GM18868 (cell line): ENCODE results near the gene TNS1.

Experiments
- ATAC-seq: cut with Tn5 transposase; IDR thresholded peaks from one replicate; pipeline ENCODE4 v1.9.1; 2021; ENCODE audit warnings: mild to moderate bottlenecking, moderate library complexity; ENCODE audit not compliant: unreplicated experiment

TNS1 gene

DNA sequence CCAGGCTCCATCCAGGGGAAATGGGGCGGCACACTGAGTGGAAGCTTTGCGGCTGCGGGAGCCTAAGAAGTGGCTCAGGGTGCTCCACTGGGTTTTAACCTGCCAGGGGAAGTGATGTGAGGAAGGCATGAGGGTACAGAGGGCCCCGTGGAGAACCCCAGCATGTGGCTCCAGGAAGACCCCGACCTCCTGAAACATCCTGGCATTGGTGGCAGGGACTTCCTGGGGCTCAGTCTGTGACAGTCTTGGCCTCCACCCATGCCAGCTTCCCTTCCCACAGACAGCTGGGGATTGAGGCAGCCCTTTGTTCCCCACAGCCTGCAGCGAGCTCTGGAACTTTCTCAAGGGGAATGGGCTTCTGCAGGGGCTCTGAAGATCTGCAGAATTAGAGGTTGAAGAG is 146.6 kb downstream of the TNS1 start:
- ATAC-seq = no peak

DNA sequence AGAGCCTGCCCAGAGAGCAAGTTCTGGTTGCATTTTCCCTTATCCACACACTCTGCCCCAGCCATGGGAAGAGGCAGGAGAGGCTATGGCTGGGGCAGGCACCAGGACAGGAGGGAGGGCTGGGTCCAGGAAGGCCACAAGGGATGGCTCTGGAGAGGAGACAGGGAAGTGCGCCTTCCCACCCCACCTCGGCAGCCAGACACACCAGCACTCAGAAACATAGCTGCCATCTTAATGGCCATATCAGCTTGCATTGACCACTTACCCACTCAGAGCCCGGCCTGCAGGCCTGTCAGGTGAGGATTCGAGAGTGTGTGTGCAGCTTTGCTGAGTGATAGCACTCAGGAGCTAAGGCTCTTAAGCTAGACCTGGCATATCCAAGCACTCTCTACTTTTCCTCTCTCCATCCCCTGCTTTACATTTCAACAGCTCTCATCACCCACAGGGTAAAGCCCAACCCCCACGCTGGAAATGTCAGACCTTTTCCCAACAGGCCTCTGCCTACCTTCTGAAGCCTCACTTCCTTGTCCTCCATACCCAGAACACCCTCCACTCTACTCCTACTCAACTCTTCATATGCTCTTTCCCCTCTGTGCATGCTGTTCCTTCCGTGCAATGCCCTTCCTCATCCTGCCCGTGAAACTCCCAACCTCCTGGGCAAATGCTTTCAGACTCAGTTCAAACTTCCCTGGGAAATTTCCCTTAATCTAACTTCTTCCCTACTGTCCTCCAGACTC is 147.9 kb downstream of the TNS1 start:
- ATAC-seq = no peak

DNA sequence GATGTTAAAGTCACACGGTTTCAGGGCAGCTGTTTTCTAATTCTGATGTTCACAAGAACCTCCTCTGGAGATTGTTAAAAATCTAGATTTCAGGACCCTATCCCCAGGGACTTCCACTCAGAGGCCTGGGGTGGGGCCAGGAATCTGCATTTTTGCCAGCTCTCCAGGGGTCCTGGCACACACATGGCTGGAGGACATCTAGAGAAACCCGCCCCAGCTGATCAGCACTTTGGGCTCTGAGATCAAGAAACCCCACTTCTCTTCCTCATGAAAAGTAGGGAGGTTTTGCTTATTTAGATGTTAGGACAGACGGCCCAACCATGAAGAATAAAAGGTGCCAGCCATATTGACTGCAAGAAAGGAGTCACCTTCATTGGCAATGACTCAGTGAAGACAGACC is 148.8 kb downstream of the TNS1 start:
- ATAC-seq = no peak

DNA sequence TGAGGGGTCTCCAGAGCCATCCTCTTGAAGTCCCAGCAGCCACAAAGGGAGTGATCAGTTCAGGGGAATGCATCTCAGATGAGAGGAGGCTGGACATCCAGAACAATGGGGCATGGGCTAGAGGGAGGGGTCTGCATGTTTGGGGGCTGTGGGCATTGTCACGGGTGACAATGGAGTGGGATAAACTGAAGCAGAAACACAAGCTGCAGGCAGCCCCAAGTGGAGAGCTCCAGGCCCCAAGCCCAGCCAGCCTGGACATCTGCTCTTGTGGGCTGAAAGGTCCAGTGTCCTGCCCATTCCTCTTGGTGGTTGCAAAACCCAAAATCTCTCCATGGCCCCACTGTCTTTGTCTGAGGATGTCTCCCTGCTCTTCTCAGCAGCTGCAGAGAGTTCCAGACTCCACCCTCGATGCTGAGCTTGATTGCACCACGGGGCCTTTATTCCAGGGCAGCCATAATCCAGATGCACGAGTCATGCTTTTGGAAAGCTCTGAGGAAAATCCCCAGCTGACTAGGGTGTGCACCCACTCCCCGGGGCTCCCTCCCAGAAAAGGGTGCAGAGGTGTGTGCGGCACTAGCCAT is 149.4 kb downstream of the TNS1 start:
- ATAC-seq = no peak

DNA sequence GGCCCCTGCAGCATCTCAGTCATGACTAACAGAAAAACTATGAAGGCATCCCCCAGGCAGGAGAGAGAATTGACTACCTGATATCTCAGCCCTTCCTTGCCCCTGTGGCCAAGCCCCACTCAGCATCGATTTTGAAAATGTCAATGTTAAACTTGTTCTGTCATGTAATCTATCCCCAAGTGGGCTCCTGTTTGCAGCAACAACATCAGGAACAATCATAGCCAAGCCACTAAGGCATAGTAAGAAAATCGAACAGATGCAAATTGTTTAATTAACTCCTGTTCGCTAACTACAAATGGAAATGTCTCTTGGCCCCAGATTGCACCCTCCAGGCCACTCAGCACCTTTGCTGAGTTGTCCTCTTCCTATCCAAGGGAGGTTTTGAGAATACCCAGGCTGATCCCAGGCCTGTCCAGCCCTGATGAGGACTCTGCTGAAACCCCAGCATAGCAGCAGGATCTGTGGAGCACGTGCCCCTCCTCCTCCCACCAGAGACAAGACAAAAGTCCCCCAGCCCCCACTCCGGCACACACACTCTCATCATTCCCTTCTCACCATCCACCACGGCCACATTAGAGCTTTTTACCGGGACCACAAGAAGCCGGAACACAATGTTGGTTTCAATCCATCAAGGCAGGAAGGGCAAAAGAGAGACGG is 150.1 kb downstream of the TNS1 start:
- ATAC-seq = no peak

DNA sequence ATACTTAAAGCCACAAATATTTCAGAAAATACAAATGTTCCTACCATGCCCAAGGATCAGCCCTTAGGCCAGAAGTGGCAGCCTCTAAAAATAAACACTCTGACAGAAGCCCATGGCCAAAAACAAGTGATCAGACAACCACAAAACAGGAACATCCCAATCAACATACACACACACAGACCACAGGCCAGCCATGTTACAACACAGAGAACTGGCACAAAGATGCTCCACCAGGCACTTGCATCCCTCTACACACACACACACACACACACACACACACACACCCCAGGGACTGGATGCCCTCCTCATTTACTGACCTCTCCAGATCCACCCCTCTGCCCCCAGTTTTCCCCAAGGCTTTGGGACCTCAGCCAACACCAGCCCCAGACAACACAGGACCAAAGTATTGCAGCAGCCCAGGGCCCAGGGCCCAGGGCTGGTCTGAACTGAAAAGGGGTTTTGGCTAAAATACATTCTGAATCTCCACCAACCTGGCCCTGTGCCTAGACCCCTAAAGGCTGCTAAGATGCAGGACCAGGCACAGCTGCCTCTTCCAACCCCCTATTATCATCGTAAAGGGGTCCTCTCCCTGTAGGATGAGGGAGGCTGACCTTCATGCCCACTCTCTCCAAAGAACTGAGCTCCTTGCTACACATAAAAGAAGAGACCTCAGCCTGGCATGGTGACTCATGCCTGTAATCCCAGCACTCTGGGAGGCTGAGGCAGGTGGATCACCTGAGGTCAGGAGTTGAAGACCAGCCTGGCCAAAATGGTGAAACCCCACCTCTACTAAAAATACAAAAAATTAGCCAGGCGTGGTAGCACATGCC is 151.4 kb downstream of the TNS1 start:
- ATAC-seq = no peak

DNA sequence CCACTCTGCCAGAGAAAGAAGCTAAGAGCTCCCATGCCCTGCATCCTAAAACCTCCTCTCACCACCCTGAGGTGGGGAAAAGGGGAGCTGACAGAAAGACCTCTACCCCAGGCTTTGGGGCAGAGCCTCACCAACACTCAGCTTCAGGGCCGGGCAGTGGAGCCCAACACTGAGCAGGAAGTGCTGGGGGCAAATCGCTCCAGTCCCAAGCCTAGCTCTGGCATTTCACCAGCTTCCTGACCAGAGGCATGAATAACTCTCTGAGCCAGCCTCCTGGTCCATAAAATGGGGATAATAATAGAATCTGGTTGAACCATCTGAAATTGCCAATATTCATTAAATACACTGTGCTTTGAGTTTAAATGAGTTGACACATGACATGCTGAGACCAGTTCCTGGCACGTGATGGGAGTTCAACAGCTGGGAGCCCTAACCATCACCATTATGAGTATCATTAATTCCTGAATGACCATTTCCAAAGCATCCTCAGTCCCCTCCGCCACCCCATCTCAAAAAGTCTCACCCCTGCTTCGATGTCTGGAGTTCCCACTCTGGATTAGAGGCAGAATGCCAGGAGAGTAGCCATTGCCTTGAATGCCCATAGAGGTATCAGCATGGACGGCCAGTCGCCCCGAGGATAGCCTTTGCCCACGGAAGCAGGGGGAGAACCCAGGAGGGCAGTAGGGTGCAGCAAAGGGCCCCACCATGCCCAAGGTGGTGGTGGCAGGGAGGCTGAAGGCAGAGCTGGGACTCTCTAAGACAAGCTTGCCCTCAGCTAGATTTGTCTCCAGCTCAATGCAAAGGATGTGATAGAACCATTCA is 153.4 kb downstream of the TNS1 start:
- no peak for ATAC-seq

DNA sequence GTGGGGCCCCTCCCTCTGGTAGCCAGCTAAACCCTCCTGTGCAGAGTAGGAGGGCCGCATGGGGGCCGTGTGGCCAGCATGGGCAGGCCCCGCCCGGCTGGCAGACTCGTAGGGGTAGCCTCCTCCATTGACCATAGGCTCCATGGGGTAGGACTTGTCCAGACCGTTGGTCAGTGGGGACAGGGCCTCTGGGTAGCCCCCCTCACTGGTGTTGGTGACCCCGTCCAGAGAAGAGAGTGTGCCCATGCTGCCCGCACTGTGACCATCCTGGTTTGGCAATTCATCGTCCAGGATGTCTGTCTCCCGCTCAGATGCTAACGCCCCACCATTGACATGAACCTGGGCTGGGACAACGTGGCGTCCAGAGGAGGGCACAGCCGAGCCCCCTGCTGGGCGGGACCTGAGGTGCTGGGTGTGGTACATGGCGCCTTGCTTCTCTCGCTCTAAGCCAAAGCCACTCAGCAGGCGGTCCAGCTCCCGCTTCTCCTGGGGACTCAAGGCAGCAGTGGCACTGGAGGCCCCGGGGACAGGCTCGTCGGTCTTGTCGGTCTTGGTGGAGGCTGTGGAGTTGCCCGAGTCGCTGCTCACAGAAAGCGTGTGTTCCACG is 154.3 kb downstream of the TNS1 start:
- ATAC-seq = no peak

DNA sequence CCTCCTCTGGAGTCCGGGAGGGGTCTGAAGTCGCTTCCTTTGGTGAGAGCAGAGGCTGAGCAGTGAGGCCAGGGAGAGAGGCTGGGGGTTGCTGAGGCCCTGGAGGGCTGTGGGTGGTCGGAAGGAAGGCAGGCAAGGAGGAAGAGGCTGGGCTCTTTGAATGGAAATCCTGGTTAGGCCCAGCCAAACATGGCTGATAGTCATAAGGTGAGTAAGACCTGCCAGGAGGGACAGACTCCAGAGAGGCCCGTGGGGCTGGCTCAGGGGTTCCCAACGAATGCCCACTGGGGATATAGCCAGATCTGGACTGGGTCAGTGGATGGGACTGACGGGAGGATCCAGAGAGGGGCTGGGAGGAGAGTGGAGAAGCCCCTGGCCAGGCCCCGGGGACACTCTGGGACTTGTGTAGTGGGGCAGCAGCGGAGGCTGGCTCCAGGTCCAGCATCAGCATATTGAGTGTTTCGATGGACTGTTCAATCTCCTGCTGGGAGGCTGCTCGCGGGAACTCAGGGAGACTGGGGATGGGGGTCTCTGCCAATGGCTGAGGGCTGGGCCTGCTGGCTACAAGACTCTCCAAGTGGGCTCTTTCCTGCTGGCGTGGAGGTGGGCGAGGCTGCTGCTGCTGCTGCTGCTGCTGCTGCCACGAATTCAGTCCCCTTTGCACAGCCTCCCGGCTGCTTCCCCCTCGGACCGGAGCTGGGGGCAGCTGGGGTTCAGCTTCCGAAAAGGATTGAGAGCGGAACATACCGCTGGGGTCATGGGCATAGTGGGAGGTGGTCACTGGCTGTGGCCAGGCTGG is 155.0 kb downstream of the TNS1 start:
- ATAC-seq = no peak

DNA sequence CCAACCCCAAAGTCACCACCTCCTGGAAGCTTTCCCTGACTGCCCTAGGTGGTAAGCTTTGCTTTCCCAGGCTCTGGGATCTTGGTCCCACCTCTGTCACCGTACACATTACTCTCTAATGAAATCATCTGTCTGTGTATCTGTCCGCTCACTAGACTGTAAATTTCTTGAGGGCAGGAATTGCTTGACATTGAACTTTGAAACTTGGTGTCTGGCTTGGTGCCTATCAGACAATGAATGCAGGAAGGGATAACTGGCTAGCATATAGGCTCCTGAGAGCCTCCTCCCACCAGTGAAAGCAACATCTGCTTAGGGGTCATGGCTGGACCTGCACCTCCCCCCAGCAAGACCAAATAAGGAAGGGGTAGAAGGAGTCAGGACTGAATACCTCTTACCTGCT is 155.7 kb downstream of the TNS1 start:
- no peak for ATAC-seq

DNA sequence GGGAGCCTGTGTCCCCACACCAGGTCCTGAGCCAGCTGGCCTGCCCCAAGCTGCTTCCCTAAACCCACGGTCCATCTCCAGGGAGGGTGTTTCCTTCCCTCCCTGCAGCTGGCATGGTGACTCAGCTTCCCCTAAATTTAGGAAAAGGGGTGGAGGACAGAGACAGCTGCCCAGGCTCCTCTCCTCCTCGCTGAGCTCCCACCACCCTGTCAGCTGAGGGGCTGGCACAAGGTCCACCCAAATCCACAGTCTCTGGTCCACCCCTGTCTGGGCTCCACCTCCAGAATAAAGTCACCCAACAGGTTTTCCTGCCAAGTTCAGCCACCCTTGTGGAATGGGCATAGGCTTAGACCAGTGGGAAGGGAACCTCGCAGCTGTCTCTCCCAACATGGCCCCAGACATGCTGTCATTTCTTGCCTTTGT is 156.5 kb downstream of the TNS1 start:
- ATAC-seq = no peak

DNA sequence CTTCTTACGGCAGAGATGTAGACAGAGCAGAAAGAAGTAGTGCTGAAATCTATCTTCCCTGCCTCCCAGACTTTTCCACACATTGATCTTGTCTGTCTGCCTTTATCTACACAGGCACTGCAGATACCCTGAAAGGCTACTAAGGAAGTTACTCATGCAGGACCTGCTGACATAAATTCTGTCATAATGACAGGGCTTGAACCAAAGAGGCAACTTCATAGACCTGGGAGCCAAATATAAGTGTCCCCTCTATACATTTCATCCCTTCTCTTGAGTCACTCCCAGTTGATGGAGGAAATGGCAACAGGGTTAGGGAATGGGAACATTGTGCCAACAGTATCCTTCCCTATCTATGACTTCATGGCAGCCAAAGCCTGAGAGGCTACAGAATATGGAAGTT is 157.5 kb downstream of the TNS1 start:
- ATAC-seq = no peak

DNA sequence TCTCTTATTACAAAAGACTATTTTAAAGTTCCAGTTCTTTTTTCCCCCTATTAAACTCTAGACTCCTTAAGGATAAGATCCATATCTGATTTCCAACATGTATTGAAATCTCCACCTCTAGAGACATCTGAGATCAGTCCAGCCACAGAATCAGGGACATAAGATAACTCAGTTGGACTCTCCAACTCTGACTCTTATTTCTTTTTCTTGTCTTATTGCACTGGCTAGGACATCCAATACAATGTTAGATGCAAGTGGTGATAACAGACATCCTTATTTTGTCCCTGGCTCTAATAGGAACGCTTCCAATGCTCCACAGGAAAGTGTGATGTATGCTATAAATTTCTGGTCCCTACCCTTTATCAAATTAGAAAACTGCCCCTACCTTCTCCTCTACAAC is 158.1 kb downstream of the TNS1 start:
- ATAC-seq = no peak

DNA sequence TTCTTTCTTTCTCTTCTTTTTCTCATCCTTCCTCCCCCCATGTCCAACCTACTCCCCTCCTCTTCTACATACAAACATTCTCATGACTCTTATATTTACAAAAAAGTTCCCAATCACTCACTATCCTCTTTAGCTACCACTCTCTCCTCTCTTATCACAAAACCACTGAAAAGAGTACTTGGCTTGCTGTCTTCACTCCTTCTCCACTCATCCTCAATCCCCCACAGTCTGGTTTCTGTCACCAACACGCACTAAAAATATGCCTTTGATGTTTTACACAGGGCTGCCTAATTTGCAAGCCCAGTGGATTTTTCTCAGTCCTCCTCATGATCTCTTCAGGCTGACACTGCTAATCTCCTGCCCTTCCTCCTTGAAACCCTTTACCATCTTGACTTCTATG is 159.5 kb downstream of the TNS1 start:
- ATAC-seq = no peak

DNA sequence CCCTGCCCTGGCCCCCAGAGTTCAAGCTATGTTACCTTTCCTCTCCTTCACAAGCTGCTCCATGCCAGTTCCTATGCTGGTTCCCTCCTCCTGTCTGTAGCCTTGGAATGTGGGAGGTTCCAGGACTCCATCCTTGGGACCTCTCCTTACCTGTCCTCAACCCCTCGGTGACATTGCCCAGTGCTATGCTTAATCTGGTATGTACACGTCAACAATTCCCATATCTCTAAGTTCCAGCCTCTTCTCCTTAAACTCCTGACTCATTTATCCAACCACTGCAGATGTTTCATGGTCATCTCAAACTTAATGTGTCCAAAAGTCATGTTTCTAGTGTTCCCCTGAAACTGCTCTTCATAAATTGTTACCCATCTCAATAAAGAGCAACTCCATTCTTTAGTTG is 160.8 kb downstream of the TNS1 start:
- no peak for ATAC-seq

DNA sequence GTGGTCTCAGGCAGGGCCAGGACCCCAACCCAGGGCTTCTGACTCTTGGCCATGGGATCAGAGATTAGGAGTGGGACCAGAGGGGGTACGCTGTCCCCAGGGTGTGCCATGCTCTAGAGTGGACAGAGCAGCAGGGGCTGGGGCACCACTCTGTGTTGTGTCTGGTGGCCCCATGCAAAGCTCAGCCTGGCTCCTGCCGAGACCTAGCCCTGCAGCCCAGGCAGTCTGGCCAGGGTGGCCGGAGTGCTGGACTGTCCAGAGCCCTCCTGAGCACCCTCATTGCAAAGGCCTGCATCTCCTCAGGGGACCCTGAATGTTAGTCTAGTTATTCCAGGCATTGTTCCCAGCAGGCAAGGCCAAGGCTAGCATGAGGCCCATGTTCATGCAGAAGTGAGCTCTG is 162.3 kb downstream of the TNS1 start:
- no peak for ATAC-seq

DNA sequence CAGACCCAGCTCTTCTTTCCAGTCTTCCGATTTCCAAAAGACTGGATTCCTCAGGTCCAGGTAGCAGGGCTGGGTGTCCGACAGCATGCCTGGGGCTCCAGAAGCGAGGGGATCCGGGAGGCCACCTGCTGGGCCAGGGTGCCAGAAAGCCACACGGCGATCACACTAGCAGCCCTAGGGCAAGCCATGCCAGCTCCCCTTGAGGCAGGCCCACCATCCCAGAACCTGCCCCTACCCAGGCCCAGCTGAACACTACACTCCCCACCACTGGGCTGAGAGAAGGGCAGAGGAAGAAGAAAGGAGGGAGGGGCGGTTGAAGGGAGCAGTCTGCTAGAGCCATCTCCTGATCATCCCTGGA is 163.1 kb downstream of the TNS1 start:
- no peak for ATAC-seq

DNA sequence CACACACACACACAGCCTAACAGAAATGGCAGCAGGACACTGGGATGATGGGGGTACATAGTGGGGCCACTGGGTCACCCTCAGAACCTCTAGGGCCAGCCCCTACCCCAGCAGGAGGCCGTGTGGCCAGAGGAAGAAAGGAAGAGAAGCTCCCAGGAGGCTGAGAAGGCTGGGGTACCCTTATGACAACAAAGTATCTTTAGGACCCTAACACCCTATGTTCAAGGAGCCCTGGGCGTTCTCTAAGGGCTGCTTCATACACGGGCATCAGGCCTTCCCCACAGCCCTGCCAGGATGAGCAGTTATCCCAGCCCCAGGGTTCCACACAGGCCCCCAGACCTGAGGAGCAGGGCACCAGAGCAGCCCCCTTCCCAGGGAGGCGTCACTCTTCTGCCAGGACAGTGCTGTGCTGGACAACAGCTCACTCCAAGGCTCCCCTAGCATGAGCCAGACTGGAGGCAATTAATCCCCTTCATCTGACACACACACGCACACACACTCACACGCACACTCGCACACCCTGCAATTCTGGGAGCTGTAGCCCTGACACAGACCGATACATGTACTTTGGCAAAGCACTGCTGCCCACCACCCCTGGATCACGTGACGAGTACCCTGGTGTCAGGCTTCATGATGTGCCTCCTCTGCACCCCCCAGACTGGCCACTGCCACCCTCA is 163.6 kb downstream of the TNS1 start:
- no peak for ATAC-seq

DNA sequence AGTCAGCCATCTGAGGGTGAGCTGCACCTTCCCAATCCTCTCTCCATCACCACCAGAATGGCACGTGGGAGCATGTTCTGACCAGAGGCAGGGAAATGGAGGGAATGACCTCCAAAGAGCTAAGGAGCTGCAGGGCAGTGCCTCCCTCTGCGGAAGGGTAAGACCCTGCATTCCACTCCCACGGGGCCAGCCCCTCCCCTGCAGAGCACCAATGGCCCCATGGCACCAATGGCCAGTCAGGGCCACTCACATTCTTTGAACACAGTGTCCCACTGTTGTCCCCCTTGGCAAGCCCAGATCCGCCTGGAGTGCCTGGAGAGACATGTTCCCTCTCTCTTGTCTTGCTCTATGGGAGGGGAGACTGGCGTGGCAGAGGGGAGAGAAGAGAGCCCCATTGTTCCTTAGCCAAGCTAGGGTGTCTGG is 164.4 kb downstream of the TNS1 start:
- no peak for ATAC-seq
